Choroid plexus epithelial cell (primary cell): ENCODE data around the gene SEMA4B.

ENCODE experiments used
- DNase-seq: peaks from one replicate; pipeline ENCODE4 v3.0.0-alpha.2; 2010; ENCODE audit warnings: low read depth
- H3K4me3 ChIP-seq: 2 replicates; pipeline ENCODE4 v1.5.1; 2011; ENCODE audit warnings: low read depth, mild to moderate bottlenecking, control low read depth, low read length, moderate library complexity
- CTCF ChIP-seq: conservative IDR thresholded peaks from 2 replicates; pipeline ENCODE4 v1.5.1; 2011; ENCODE audit warnings: low read depth, mild to moderate bottlenecking, control low read depth, inconsistent platforms, low read length, moderate library complexity

SEMA4B gene

DNA sequence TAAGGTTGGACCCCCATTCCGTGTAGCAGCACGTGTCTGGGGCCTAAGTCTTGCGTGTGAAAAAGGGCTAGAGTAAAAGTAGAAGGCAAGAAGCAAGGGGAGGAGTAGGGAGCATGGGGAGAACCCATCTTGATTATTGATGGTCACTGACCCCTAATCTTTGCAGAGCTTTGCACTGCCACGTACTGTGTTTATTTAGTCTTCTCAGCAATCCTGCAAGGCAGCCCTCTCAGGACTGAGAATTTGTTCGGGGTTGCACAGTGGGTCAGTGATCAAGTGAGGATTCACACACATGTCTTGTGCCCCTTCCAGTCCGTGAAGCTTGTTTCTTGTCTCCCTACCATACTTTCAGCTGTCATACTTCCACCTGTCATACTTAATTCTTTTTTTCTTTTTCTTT is 7.2 kb downstream of the SEMA4B start:
- H3K4me3 ChIP-seq: no peak overlapping the region
- DNase-seq: no peak
- no peak for TF ChIP-seq CTCF

DNA sequence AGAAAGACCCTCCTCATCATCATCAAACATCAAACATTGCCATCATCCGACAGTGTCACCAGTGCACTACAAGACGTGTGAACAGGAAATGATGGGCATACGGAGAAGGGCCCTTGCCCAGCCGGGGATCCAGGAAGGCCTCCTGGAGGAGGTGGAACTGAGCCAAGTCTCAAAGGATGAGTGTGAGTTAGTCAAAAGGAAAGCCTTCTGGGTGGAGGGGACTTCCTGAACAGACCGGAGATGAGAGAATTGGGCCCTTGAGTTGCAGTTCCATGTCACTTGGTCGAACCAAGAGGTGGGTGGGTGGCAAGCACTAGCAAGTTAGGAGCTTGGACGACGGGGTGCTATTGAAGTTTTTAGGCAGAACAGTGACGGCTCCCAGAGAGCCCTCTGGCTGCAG is 8.5 kb downstream of the SEMA4B start:
- H3K4me3 ChIP-seq: no peak overlapping the region
- no peak for DNase-seq
- TF ChIP-seq CTCF: no peak

GRCh38 chr15:90210593-90210992 is 9.5 kb downstream of the SEMA4B start:
- no peak for TF ChIP-seq CTCF
- DNase-seq: no peak
- H3K4me3 ChIP-seq: no peak overlapping the region

DNA sequence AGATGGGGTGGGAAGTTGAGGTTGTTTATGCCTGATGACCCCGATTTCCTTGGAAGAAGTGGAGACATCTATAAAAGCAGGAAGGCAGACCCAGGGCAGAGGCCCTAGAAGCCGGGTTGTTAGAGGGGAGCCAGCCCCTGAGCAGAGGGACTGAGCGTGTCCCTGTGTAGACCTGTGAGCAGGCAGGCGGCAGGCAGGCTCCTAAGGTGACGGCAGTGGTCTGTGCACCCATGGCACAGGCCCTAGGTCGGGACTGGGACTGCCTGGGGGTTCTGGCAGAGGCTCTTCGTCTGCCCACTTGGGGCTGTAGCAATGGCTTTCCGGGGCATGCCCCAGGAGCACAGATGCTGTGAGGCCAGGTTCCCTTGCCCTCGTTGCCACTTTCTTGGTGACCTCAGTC is 9.9 kb downstream of the SEMA4B start:
- TF ChIP-seq CTCF: no peak
- H3K4me3 ChIP-seq: no peak overlapping the region

GRCh38 chr15:90211440-90212143 is 10.5 kb downstream of the SEMA4B start:
- H3K4me3 ChIP-seq: no peak overlapping the region
- no peak for TF ChIP-seq CTCF
- peak; percentile 25 for DNase-seq

More for the DNA sequence above, 9.9 kb downstream of the SEMA4B start:
- DNase-seq: no peak

- no peak for TF ChIP-seq CTCF
- H3K4me3 ChIP-seq: no peak overlapping the region
- DNase-seq: no peak
Measured at GRCh38 chr15:90212221-90213098, 11.3 kb downstream of the SEMA4B start.
